Aorta (tissue), 5 donors: ENCODE data around the gene PMEL. TPM values are rescaled to one million over a fixed set of nuclear protein-coding genes. Genes with fewer than 3 reads are reported as not detected.
"Not testable (repeated sequence)": the region's sequence is repeated elsewhere in the genome, so short reads cannot be mapped to it uniquely, and the experiment has no call there.

Source experiments
- ATAC-seq: fragments of 200-7000 bp; cut with Tn5 transposase; one replicate; pipeline ENCODE4 v1.9.1; 2022; ENCODE audit warnings: moderate library complexity; ENCODE audit not compliant: low FRiP score
- DNase-seq, 2 donors: peaks; one replicate each; pipeline ENCODE4 v3.0.0-alpha.2; 2020
- H3K27ac ChIP-seq, 2 donors: one replicate each; pipeline ENCODE4 v1.5.1; 2013; ENCODE audit warnings: low read length in 2 of 2, mild to moderate bottlenecking in 2 of 2, moderate library complexity in 2 of 2, control low read depth in 1 of 2, inconsistent platforms in 1 of 2, low read depth in 1 of 2
- H3K27me3 ChIP-seq, 2 donors: one replicate each; pipeline ENCODE4 v1.6.1; 2013; ENCODE audit warnings: control low read depth in 1 of 2, low read length in 1 of 2, mild to moderate bottlenecking in 1 of 2, moderate library complexity in 1 of 2; ENCODE audit not compliant: insufficient read depth in 2 of 2, control insufficient read depth in 1 of 2
- H3K36me3 ChIP-seq, 2 donors: one replicate each; pipeline ENCODE4 v1.6.1; 2013; ENCODE audit warnings: control low read depth in 1 of 2, low read length in 1 of 2, mild to moderate bottlenecking in 1 of 2; ENCODE audit not compliant: insufficient read depth in 2 of 2, control insufficient read depth in 1 of 2
- H3K4me1 ChIP-seq, 2 donors: one replicate each; pipeline ENCODE4 v1.6.1; 2013; ENCODE audit warnings: low read length in 2 of 2, control low read depth in 1 of 2, mild to moderate bottlenecking in 1 of 2, moderate library complexity in 1 of 2; ENCODE audit not compliant: insufficient read depth in 2 of 2, control insufficient read depth in 1 of 2
- H3K4me3 ChIP-seq, 2 donors: one replicate each; pipeline ENCODE4 v1.5.1; 2013; ENCODE audit warnings: low read length in 2 of 2, control low read depth in 1 of 2, mild to moderate bottlenecking in 1 of 2
- H3K9me3 ChIP-seq: one replicate; pipeline ENCODE4 v1.6.1; 2013; ENCODE audit warnings: mild to moderate bottlenecking, low read length; ENCODE audit not compliant: control insufficient read depth
- WGBS, 2 donors: extraction: QIAGEN DNeasy Blood & Tissue Kit; methylation state at CpG; one replicate each; pipeline ENCODE4 v1.1.7; 2013; 5-methylcytosine and 5-hydroxymethylcytosine counted together
- intact Hi-C, 2 donors: fragments of 100-400 bp; cut with DNase I; formaldehyde crosslinking; loops; one replicate each; pipeline versions ENCODE4 v1.14.2 to v1.15.0; 2022
- polyA plus RNA-seq, 2 donors: library from polyadenylated mRNA; stranded (reverse); fragments of 200-250 nt; gene quantifications; one replicate each; pipeline ENCODE4 v1.2.3, GENCODE V29; 2013
- total RNA-seq, 2 donors: library from RNA; stranded (reverse); fragmentation: NEBNext Ultra II Directional; extraction: Animal tissue kit (Norgen Biotek cat#: 25700); gene quantifications; one replicate each; pipeline ENCODE4 v1.2.1, GENCODE V29; 2021
- donor health status: healthy with polysubstance abuse.
- donor health status: Bipolar disorder and iron deficiency.
- donor health status: DM: no; HTN: no; CAD: no.
- donor health status: DM: no; HTN: no; CAD: no.
- donor health status: DM: yes; HTN: yes; CAD: no.

Gene PMEL
- total and polyA plus RNA-seq, 4 donors: 0.64 to 2.9 (median 1.5) TPM

DNA sequence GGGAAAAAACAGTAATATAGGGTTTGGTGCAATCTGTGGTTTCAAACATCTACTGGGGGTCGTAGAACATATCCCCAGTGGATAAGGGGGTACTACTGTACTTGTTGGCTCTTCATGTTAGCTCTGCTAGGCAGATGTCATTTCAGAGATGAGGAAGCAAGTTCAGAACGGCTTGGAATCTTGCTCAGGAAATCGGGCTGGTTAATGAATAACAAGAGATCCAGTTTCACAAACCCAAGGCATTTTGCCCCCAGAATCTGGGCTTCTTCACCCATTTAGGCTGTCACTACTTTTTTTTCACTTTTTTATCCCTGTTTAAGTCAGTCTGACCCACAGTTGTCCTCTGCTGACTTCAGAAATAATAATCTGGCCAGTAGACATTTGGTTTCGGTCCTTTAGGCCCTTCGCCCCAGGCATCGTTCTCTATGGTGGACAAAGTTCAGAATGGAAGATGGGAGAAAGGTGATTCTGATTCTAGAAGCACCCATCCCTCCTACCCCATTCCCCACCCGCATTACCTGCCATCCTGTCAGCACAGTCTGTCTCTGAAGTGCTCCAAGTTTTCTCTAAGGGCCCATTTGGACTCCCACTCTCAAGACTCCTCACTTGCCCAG, 35.8 kb upstream of the PMEL start:
- DNase-seq: no peak

DNA sequence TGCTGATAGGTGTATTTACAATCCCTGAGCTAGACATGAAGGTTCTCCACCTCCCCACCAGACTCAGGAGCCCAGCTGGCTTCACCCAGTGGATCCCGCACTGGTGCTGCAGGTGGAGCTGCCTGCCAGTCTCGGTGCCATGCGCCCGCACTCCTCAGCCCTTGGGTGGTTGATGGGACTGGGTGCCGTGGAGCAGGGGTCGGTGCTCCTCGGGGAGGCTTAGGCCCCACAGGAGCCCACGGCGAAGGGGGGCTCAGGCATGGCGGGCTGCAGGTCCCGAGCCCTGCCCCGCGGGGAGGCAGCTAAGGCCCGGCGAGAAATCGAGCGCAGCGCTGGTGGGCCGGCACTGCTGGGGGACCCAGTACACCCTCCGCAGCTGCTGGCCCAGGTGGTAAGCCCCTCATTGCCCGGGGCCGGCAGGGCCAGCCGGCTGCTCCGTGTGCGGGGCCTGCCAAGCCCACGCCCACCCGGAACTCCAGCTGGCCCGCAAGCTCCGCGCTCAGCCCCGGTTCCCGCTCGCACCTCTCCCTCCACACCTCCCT, 34.2 kb upstream of the PMEL start:
- H3K27ac ChIP-seq, H3K9me3 ChIP-seq, ATAC-seq, H3K4me3 ChIP-seq, H3K27me3 ChIP-seq, DNase-seq, H3K4me1 ChIP-seq, H3K36me3 ChIP-seq: not testable (repeated sequence)
- 96 to 97% methylated on average over 21 to 33 of the region's 33 CpGs for WGBS, 2 donors
- intact Hi-C loops: loop anchor here (5.0 to 10.0 kb wide), 3 partner anchors 32 to 105 kb away; partner anchors contain the start of genes PA2G4 (in 1 of the 2) and RPS26 (in 1 of the 2)

More for the DNA sequence above, 35.8 kb upstream of the PMEL start:
- intact Hi-C loops: loop anchor here in 1 of 2 donors (10.0 kb wide), 1 partner anchor 103 kb away; the partner anchor contains the start of gene PA2G4
- Histone ChIP-seq H3K4me3 (no peak overlapping the region), H3K27me3 (no peaks in the 10 kb centered on the region), H3K4me1 (no peaks in the 10 kb centered on the region), H3K36me3 (no peaks in the 10 kb centered on the region), H3K9me3 (no peaks in the 10 kb centered on the region), H3K27ac (no peak overlapping the region)
- WGBS, 2 donors: 79 to 83% methylated on average over 7 of the region's 7 CpGs
- no peak for ATAC-seq

DNA sequence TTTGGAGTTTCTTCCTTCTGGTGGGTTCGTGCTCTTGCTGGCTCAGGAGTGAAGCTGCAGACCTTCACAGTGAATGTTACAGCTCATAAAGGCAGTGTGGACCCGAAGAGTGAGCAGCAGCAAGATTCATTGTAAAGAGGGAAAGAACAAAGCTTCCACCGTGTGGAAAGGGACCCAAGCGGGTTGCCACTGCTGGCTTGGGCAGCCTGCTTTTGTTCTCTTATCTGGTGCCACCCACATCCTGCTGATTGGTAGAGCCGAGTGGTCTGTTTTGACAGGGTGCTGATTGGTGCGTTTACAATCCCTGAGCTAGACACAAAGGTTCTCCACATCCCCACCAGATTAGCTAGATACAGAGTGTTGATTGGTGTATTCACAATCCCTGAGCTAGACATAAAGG, 33.7 kb upstream of the PMEL start:
- 67 to 70% methylated on average over 6 of the region's 6 CpGs for WGBS, 2 donors
- ATAC-seq, H3K4me3 ChIP-seq, H3K36me3 ChIP-seq, H3K27ac ChIP-seq, H3K4me1 ChIP-seq, H3K27me3 ChIP-seq, H3K9me3 ChIP-seq, DNase-seq: not testable (repeated sequence)
- intact Hi-C loops: loop anchor here (5.0 kb wide), 2 partner anchors 33 to 43 kb away; partner anchors contain the start of gene RPS26 (in 1 of the 2)

DNA sequence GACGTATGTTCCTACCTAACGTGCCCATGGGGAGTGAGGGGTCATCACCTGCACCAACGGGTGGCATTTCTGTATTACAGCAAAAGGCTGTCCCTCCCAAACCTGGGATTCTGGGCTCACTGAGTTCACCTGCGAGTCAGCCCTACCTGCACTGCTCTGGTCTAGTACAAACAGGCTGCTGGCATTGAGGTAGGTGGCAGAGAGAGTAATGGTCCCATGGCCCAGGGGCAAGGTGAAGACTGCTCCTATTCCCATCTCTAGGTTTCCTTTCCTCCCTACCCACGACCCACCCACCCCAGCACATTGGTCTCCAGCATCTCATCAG, 31.7 kb upstream of the PMEL start:
- no peak for DNase-seq
- H3K4me3 ChIP-seq: peak overlapping the region; percentile 19 to 40
- ATAC-seq: peak; percentile 3
- H3K4me1 ChIP-seq: no peaks in the 10 kb centered on the region
- intact Hi-C loops: loop anchor here (5.0 kb wide), 2 partner anchors 35 to 45 kb away; partner anchors contain the start of gene RPS26 (in 1 of the 2)
- peaks cover 0 to 2% of the 10 kb centered on the region in 2 donors for H3K36me3 ChIP-seq
- no peaks in the 10 kb centered on the region for H3K9me3 ChIP-seq
- WGBS, 2 donors: 0 to 2% methylated on average over 5 of the region's 5 CpGs
- H3K27me3 ChIP-seq: no peaks in the 10 kb centered on the region
- H3K27ac ChIP-seq: peak overlapping the region in 1 of 2 donors; percentile 14

DNA sequence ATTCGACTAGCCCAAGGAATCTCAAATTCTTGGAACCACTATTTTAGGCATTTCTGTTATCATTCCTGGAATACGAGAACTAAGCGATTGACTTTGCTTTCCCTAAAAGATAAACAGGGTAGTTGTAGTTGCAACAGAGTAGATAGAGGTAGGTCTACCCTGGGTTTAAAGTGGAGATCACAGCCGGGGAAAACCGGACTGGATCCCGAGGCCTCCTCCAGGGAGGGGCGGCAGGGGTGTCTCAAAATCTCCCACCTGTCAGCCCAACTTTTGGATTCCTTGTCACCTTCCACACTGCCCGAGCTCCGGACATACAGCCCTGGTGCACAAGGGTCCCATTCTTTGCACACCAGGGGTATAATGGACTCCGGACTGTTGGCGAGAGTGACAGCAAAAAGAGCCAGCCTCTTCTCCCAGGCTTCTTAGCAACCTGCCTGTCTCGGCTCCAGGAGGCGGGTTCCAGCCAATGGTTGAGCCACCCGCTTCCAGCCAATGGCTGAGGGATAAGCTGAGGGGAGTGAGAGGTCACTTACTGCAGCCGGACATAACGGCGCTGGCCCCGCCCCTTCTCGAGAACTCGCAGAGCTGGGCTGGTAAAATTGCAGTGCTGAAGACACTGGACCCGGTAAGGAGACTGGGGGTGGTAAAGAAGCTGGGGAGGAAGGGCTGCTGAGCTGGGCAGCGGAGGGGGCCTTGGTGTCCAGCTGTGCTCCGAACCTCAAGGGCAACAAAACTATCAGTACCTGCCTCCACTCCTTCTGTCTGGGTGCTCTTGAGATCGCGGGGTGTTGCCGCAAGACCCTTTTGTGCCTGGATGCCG, 31.1 kb upstream of the PMEL start, which contains the start of gene SUOX:
SUOX (plus strand) TSS at position 562 of the 820 bp plus-strand sequence. CDS start 4,946 bp downstream, outside the sequence.
- 1% methylated on average over 27 of the region's 27 CpGs for WGBS, 2 donors

DNA sequence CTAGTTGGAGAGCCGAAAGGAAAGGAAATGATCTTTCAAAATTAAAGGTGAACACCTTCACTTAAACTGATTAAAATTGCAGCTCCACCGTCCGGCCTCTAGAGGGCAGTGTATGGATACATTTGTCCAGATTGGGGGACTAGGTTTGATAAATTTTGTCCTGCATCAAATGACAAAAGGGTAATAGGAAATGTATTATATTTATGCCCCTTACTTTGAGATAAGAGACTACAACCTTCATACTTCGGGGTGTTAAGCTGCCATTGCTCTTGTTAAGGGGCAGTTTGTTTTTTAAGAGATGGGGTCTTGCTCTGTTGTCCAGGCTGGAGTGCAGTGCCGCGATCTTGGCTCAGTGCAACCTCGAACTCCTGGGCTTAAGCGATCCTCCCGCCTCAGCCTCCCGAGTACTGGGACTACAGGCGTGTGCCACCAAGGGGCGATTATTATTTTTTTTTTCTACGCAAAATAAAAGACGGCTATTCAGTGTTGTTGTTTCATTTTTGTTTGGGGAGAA, 30.4 kb upstream of the PMEL start:
- DNase-seq (no peak), ATAC-seq (peak; percentile 81)
- Histone ChIP-seq H3K4me1 (no peaks in the 10 kb centered on the region), H3K27me3 (no peaks in the 10 kb centered on the region), H3K9me3 (no peaks in the 10 kb centered on the region), H3K36me3 (peaks cover 0 to 3% of the 10 kb centered on the region in 2 donors), H3K27ac (no peak overlapping the region), H3K4me3 (peak overlapping the region; percentile 47 to 85)
- intact Hi-C loops: loop anchor here (5.0 kb wide), 2 partner anchors 36 to 46 kb away; partner anchors contain the start of gene RPS26 (in 1 of the 2)
- 12 to 16% methylated on average over 14 of the region's 14 CpGs for WGBS, 2 donors

More for the DNA sequence above, 31.1 kb upstream of the PMEL start, which contains the start of gene SUOX:
- DNase-seq: peak; percentile 98
- Histone ChIP-seq H3K9me3 (no peaks in the 10 kb centered on the region), H3K4me1 (no peaks in the 10 kb centered on the region), H3K27ac (peak within 1 kb of the TSS in 1 of 2 donors; percentile 65), H3K36me3 (peaks cover 0 to 3% of the 10 kb centered on the region in 2 donors), H3K4me3 (peak within 1 kb of the TSS; percentile 47 to 85), H3K27me3 (no peaks in the 10 kb centered on the region)
- ATAC-seq: peak; percentile 99
- intact Hi-C loops: loop anchor here (5.0 kb wide), 2 partner anchors 35 to 45 kb away; partner anchors contain the start of gene RPS26 (in 1 of the 2)

DNA sequence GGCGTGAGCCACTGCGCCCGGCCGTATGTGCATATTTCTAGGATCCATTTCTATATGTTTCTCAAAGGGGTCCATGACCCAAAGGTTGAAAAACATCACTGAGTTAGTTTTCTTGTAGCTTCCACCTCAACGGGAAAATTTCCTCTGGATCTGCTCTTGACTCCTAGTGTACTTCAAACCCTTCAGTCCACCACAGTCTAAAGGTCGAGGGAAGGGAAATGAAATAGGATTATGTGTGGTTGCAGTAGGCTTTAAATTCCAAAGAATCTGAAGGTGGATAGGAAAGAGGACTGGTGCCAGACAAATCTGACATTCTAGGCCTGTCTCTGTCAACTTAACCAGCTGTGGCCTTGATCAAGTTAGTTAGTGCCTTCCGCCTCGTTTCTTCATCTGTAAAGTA, 29.5 kb upstream of the PMEL start:
- no peak for ATAC-seq
- no peaks in the 10 kb centered on the region for H3K27me3 ChIP-seq
- intact Hi-C loops: loop anchor here (5.0 kb wide), 2 partner anchors 37 to 47 kb away; partner anchors contain the start of gene RPS26 (in 1 of the 2)
- no peak for DNase-seq
- H3K9me3 ChIP-seq: no peaks in the 10 kb centered on the region
- no peak overlapping the region for H3K4me3 ChIP-seq
- no peak overlapping the region for H3K27ac ChIP-seq
- peaks cover 9 to 11% of the 10 kb centered on the region in 2 donors for H3K36me3 ChIP-seq
- no peaks in the 10 kb centered on the region for H3K4me1 ChIP-seq
- 73 to 77% methylated on average over 8 of the region's 8 CpGs for WGBS, 2 donors

DNA sequence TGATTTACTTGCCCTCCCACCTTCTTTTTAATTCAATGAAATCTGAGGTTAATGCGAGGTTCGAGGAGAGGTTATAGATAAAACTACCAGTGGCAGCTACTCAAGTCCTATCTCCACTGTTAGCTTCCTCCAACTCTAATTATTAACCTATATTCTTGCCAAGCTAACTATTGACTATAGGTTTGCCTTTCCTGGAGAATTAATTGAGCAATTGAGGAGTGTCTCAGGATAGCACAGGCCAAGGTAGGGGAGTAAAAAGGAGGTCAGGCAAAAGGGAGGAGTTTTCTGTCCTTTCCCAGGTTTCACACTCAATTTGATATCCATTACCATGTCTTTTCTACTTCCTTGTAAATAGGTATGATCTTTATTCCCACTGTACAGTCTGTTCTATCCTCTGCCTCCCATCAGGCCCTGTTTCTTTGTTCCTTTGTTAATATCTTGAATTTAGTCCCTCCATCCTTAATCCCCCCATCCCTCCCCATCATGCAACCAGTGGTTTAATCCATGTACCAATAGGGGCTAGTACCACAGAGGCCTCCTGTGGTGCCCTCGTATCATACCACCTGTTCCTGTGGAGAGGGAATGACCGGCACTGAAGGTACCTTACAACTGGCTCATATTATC, 27.5 kb upstream of the PMEL start:
- DNase-seq (no peak), ATAC-seq (no peak)
- intact Hi-C loops: no loop called here
- Histone ChIP-seq H3K36me3 (peaks cover 10 to 14% of the 10 kb centered on the region in 2 donors), H3K9me3 (no peaks in the 10 kb centered on the region), H3K27me3 (no peaks in the 10 kb centered on the region), H3K4me1 (no peaks in the 10 kb centered on the region), H3K4me3 (no peak overlapping the region), H3K27ac (no peak overlapping the region)
- WGBS, 2 donors: 78 to 79% methylated on average over 4 of the region's 4 CpGs
